OCI-LY1 (cell line): ENCODE data around the gene GIMD1.

ENCODE experiments used
- H2AFZ ChIP-seq: fragments of 200-600 bp; sonication (generic), shearing (Covaris generic); 2 replicates; pipeline ENCODE4 v1.6.0; 2014; ENCODE audit warnings: antibody characterized with exemption, mild to moderate bottlenecking, low read length
- H3F3A ChIP-seq: fragments of 200-600 bp; sonication (generic), shearing (Covaris generic); 2 replicates; pipeline ENCODE4 v1.6.0; 2014; ENCODE audit warnings: mild to moderate bottlenecking, antibody characterized with exemption, low read length, moderate library complexity; ENCODE audit not compliant: insufficient read depth
- H3K27ac ChIP-seq: fragments of 200-600 bp; sonication (generic); 2 replicates; pipeline ENCODE4 v1.5.1; 2014; ENCODE audit warnings: low read length, mixed run types, mild to moderate bottlenecking, low read depth; ENCODE audit not compliant: poor library complexity, severe bottlenecking
- H3K27me3 ChIP-seq: fragments of 200-600 bp; sonication (generic); 2 replicates; pipeline ENCODE4 v1.6.0; 2014; ENCODE audit warnings: antibody characterized with exemption, mild to moderate bottlenecking, low read length, moderate library complexity; ENCODE audit not compliant: insufficient read depth
- H3K36me3 ChIP-seq: fragments of 200-600 bp; sonication (generic); 2 replicates; pipeline ENCODE4 v1.6.1; 2014; ENCODE audit warnings: mild to moderate bottlenecking, antibody characterized with exemption, low read length, moderate library complexity, mixed read lengths; ENCODE audit not compliant: insufficient read depth
- H3K4me1 ChIP-seq: fragments of 200-600 bp; sonication (generic); 2 replicates; pipeline ENCODE4 v1.5.1; 2014; ENCODE audit warnings: mild to moderate bottlenecking, low read length, moderate library complexity; ENCODE audit not compliant: insufficient read depth, severe bottlenecking
- H3K4me2 ChIP-seq: fragments of 200-600 bp; sonication (generic), shearing (Covaris generic); 2 replicates; pipeline ENCODE4 v1.6.1; 2014; ENCODE audit warnings: low read length
- H3K4me3 ChIP-seq: fragments of 200-600 bp; sonication (generic); 2 replicates; pipeline ENCODE4 v1.5.1; 2014; ENCODE audit warnings: low read length, low read depth, mild to moderate bottlenecking, mixed read lengths; ENCODE audit not compliant: poor library complexity, severe bottlenecking
- H3K79me2 ChIP-seq: fragments of 200-600 bp; shearing (Covaris generic); 2 replicates; pipeline ENCODE4 v1.6.1; 2016; ENCODE audit warnings: mixed run types, low read length, mixed read lengths; ENCODE audit not compliant: insufficient read depth
- H3K9ac ChIP-seq: fragments of 200-600 bp; sonication (generic), shearing (Covaris generic); 2 replicates; pipeline ENCODE4 v1.6.1; 2014; ENCODE audit warnings: mild to moderate bottlenecking, low read length, mixed read lengths
- H3K9me2 ChIP-seq: fragments of 200-600 bp; sonication (generic), shearing (Covaris generic); 2 replicates; pipeline ENCODE4 v1.6.1; 2014; ENCODE audit warnings: low read depth, mild to moderate bottlenecking, low read length, mixed read lengths
- H3K9me3 ChIP-seq: fragments of 200-600 bp; shearing (Covaris generic); 2 replicates; pipeline ENCODE4 v1.6.1; 2014; ENCODE audit warnings: low read length, mixed read lengths
- H4K20me1 ChIP-seq: fragments of 200-600 bp; sonication (generic), shearing (Covaris generic); 2 replicates; pipeline ENCODE4 v1.6.0; 2016; ENCODE audit warnings: mild to moderate bottlenecking, low read length; ENCODE audit not compliant: insufficient read depth
- EZH2 ChIP-seq: fragments of 200-600 bp; sonication (generic), shearing (Covaris generic); IDR thresholded peaks from 2 replicates; pipeline ENCODE4 v1.8.0; 2017; ENCODE audit warnings: borderline replicate concordance, mixed run types, mild to moderate bottlenecking, antibody characterized with exemption, low read length, moderate library complexity, mixed read lengths
- TF ChIP-seq, protein P1 (sequence below): fragments of 200-600 bp; sonication (generic), shearing (Covaris generic); IDR thresholded peaks from 2 replicates; pipeline ENCODE4 v1.5.1; 2017; ENCODE audit warnings: mild to moderate bottlenecking, antibody characterized with exemption, low read length, moderate library complexity, mixed read lengths

Gene GIMD1

DNA sequence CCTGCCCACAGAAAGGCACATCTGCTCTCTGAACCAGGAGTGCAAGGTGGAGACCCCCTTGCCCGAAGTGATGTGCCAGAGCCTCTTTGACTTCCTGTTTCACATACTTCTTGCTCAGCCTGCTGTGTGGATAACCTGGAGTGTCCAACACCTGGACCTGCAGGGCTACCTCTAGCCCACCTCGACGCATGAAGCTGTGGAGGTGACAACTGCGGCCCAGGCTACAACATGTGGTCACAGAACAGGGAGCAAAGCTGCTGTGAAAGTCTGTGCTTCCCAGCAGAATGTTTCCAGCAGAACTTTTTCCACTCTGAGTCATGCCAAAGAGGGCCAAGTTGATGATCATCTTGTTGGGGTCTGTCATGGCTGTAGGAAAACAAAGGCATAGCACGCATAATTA is 1.5 kb downstream of the GIMD1 start:
- Histone ChIP-seq H3K27ac (no peak overlapping the region), H2AFZ (no peak overlapping the region), H3K9ac (no peak overlapping the region), H3K4me3 (no peak overlapping the region), H4K20me1 (no peaks in the 10 kb centered on the region), H3K9me2 (no peaks in the 10 kb centered on the region), H3K27me3 (no peaks in the 10 kb centered on the region), H3F3A (no peaks in the 10 kb centered on the region), H3K4me1 (no peaks in the 10 kb centered on the region), H3K79me2 (no peaks in the 10 kb centered on the region), H3K9me3 (no peaks in the 10 kb centered on the region), H3K36me3 (no peaks in the 10 kb centered on the region), H3K4me2 (no peak overlapping the region)
- TF ChIP-seq EZH2: no peak
- TF ChIP-seq, protein P1, sequence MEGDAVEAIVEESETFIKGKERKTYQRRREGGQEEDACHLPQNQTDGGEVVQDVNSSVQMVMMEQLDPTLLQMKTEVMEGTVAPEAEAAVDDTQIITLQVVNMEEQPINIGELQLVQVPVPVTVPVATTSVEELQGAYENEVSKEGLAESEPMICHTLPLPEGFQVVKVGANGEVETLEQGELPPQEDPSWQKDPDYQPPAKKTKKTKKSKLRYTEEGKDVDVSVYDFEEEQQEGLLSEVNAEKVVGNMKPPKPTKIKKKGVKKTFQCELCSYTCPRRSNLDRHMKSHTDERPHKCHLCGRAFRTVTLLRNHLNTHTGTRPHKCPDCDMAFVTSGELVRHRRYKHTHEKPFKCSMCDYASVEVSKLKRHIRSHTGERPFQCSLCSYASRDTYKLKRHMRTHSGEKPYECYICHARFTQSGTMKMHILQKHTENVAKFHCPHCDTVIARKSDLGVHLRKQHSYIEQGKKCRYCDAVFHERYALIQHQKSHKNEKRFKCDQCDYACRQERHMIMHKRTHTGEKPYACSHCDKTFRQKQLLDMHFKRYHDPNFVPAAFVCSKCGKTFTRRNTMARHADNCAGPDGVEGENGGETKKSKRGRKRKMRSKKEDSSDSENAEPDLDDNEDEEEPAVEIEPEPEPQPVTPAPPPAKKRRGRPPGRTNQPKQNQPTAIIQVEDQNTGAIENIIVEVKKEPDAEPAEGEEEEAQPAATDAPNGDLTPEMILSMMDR: no peak

DNA sequence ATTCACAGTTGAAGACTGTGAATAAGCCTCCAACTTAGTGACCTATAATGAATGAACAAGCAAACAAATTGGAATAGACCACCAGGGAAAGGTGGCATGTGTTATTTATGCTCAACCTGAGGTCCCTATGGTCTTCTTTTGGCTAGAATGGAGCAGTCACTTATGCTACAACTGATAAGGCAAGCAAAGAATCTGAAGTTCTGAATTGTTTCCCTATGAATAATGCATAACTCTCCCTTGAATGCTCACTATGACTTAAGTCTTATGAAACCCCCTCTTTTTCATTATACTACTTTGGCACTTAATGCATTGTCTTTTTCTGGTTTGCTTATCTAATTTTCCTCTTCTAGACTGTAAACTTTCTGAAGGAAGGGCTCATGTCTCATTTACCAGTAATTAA is 2.6 kb downstream of the GIMD1 start:
- Histone ChIP-seq H3K9ac (no peak overlapping the region), H3K36me3 (no peaks in the 10 kb centered on the region), H3K4me2 (no peak overlapping the region), H3K4me1 (no peaks in the 10 kb centered on the region), H4K20me1 (no peaks in the 10 kb centered on the region), H3K27ac (no peak overlapping the region), H3K4me3 (no peak overlapping the region), H3K79me2 (no peaks in the 10 kb centered on the region), H3K9me2 (no peaks in the 10 kb centered on the region), H2AFZ (no peak overlapping the region), H3F3A (no peaks in the 10 kb centered on the region), H3K9me3 (no peaks in the 10 kb centered on the region), H3K27me3 (no peaks in the 10 kb centered on the region)
- TF ChIP-seq, protein P1: no peak
- no peak for TF ChIP-seq EZH2

DNA sequence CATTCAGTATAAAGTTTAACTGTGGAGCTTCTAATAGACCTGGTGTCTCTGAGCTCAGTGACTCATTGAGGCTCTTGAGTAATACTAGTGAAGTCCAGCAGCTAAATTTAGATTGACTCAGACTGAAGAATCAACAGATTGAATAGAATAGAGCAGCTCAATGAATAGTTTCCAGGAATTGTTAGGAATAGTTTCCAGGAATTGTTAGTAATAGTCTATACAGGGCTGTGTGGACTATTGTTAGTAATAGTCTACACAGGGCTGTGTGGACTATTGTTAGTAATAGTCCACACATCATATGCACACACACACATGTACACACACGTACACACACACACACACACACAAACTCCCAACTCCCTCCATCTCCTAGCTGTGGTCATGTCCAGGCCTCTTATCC is 3.0 kb downstream of the GIMD1 start:
- no peak overlapping the region for H3K4me3 ChIP-seq
- H3K27me3 ChIP-seq: no peaks in the 10 kb centered on the region
- no peaks in the 10 kb centered on the region for H3K9me3 ChIP-seq
- no peak overlapping the region for H2AFZ ChIP-seq
- TF ChIP-seq, protein P1: no peak
- TF ChIP-seq EZH2: no peak
- no peaks in the 10 kb centered on the region for H3K36me3 ChIP-seq
- no peaks in the 10 kb centered on the region for H3K79me2 ChIP-seq
- H3K9me2 ChIP-seq: no peaks in the 10 kb centered on the region
- no peaks in the 10 kb centered on the region for H4K20me1 ChIP-seq
- H3K4me2 ChIP-seq: no peak overlapping the region
- no peaks in the 10 kb centered on the region for H3F3A ChIP-seq
- H3K4me1 ChIP-seq: no peaks in the 10 kb centered on the region
- no peak overlapping the region for H3K27ac ChIP-seq
- H3K9ac ChIP-seq: no peak overlapping the region
